ENCODE results near the gene PAFAH1B1. TPM values are rescaled to one million over a fixed set of nuclear protein-coding genes. Genes with fewer than 3 reads are reported as not detected.

PAFAH1B1 gene
- total RNA-seq, 1 donor from 2014 or later: 138 TPM

DNA sequence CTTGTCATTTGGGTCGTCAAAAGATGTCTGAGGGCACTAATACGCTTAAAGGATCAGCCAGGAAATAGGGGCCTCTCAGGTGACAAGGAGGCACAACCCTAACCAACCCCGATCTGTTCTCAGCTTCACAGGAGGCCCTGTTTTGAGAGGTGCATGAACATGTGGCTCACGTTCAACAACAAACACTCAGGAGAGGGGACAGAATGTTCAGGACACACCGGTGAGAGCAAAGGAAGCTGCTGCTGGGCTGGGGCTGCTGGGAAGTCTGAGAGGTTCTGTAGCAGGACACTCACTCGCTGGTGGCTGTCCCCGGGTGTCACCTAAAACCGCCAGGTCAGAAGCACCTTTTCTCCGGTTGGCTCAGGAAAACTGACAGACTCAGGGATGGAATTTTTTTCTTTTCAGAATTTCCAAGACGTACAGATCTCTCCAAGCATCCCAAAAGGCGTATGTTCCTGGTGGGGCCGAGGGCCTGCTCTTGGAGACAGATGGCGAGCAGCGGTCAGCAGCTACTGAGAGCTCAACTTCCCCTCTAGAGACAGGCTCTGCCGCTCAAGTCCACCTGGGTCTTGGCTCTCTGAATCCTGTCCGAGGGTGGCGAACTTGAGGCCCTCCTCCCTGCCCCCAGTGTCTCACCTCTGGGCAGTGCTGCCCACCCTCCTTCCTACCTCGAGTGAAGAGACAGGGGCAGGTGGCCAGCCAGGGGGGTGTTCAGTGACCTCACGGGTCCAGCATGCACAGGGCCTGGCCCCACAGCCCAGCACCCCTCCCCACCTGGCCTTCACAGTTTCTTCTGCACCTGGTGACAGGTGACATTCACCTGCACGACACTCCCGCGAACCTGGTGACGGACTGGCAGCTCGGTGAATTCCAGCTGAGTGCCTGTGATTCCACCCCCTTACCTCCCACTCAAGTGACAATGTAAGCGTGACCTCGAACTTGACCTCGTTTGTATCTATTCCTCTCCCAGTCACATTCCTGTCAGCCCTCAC lies 95.2 kb downstream of the PAFAH1B1 start:
- ATAC-seq (ENCODE audit: low read depth): no peak
- Mint-ChIP-seq H3K9me3 (no peaks in the 10 kb centered on the region), H3K4me3 (no peak overlapping the region), H3K27me3 (no peaks in the 10 kb centered on the region), H3K4me1 (peaks cover 8% of the 10 kb centered on the region), H3K36me3 (ENCODE audit: low read depth) (peaks cover 36% of the 10 kb centered on the region), H3K27ac (no peak overlapping the region)
- TF ChIP-seq, protein P1, sequence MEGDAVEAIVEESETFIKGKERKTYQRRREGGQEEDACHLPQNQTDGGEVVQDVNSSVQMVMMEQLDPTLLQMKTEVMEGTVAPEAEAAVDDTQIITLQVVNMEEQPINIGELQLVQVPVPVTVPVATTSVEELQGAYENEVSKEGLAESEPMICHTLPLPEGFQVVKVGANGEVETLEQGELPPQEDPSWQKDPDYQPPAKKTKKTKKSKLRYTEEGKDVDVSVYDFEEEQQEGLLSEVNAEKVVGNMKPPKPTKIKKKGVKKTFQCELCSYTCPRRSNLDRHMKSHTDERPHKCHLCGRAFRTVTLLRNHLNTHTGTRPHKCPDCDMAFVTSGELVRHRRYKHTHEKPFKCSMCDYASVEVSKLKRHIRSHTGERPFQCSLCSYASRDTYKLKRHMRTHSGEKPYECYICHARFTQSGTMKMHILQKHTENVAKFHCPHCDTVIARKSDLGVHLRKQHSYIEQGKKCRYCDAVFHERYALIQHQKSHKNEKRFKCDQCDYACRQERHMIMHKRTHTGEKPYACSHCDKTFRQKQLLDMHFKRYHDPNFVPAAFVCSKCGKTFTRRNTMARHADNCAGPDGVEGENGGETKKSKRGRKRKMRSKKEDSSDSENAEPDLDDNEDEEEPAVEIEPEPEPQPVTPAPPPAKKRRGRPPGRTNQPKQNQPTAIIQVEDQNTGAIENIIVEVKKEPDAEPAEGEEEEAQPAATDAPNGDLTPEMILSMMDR (IDR thresholded peaks at IDR 0.05): no peak
- intact Hi-C loops (cut with micrococcal nuclease): no loop called here
- CTCF ChIA-PET: no interaction called here
- POLR2A ChIA-PET: no interaction called here
- no peak for DNase-seq

DNA sequence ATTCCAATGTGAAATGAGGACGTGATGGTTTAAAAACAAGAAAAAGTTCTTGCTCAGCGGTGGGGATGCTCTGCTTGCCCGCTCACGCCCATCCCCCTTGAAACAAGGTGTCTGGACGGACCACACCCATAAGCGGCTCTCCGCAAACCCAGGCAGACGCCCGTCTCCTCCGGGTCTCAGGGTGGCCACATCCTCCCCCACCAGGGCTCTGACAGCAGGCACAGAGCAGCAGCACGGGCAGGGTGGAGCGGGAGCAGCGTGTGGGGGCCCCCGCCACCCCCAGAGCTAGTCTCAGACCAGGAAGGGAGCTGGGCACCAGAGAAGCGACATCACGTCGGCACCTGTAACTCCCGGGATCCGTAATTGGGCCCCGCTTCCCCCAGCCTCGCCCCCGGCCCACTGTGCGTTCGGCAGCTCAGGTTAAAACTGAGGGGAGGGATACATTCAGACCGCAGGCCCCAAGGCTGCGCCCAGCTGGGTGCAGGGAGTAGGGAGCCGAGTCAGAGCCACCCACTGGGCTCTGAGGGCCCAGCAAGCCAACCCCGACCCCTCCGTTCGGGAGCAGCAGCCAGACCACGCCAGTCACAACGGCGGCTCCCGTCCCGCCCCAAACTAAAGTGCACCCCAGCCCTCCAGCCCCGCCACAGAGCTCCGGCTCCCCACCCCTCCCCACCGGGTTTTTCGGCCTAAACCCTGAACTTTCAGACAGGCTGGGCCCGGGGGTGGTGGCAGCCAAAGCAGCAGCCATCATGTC lies 96.1 kb downstream of the PAFAH1B1 start:
- Mint-ChIP-seq H3K4me1 (peaks cover 8% of the 10 kb centered on the region), H3K27me3 (no peaks in the 10 kb centered on the region), H3K27ac (no peak overlapping the region), H3K4me3 (no peak overlapping the region), H3K36me3 (ENCODE audit: low read depth) (peaks cover 33% of the 10 kb centered on the region), H3K9me3 (no peaks in the 10 kb centered on the region)
- POLR2A ChIA-PET: no interaction called here
- no peak for DNase-seq
- intact Hi-C loops (cut with micrococcal nuclease): no loop called here
- TF ChIP-seq, protein P1 (IDR thresholded peaks at IDR 0.05): no peak
- CTCF ChIA-PET: no interaction called here
- ATAC-seq (ENCODE audit: low read depth): no peak

DNA sequence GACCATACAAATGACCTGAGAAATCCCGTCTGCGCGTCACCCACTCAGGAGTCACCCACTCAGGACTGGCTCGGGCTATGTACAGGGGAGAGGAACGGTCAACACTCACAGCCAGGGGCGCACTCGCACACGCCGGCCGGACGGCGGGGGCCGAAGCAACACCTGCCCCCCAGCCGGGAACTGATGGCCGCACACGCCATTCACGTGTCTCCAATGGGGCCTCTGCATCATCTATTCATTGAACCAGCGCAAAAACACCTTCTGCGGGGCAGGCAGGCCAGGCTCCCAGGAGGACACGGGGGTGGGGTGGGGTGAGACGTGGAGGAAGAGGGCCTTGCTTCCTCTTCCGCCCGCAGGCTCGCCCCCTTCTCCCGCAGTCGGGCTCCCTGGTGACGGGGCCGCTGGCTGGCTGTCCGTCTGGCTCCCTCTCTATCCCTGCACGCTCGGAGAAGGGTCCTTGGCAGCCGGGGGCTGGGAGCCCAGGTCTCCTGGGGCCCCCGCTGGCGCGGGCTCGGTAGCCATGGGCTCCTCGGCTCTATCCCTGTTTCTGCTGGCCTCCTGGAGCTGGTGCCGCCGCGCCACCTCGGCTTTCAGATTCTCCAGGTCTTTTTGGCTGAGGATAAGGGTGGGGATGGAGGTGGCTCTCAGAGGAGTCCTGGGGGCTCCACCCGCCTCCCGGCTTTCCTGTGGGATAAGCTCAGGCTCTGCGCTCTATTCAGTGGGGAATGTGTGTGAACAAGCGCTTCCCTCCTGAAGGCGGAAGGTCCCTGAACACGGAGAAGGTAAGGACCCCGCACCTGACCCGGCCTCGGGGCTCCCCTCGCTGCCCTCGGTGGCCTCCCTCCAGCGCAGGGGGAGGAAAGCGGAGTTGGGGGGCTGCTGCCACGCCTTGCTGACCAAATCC lies 97.0 kb downstream of the PAFAH1B1 start:
- Mint-ChIP-seq H3K27me3 (no peaks in the 10 kb centered on the region), H3K4me3 (no peak overlapping the region), H3K36me3 (ENCODE audit: low read depth) (peaks cover 36% of the 10 kb centered on the region), H3K4me1 (peaks cover 8% of the 10 kb centered on the region), H3K27ac (no peak overlapping the region), H3K9me3 (no peaks in the 10 kb centered on the region)
- ATAC-seq (ENCODE audit: low read depth) (no peak), DNase-seq (no peak)
- intact Hi-C loops (cut with micrococcal nuclease): no loop called here
- CTCF ChIA-PET: no interaction called here
- TF ChIP-seq, protein P1 (IDR thresholded peaks at IDR 0.05): no peak
- POLR2A ChIA-PET: no interaction called here

DNA sequence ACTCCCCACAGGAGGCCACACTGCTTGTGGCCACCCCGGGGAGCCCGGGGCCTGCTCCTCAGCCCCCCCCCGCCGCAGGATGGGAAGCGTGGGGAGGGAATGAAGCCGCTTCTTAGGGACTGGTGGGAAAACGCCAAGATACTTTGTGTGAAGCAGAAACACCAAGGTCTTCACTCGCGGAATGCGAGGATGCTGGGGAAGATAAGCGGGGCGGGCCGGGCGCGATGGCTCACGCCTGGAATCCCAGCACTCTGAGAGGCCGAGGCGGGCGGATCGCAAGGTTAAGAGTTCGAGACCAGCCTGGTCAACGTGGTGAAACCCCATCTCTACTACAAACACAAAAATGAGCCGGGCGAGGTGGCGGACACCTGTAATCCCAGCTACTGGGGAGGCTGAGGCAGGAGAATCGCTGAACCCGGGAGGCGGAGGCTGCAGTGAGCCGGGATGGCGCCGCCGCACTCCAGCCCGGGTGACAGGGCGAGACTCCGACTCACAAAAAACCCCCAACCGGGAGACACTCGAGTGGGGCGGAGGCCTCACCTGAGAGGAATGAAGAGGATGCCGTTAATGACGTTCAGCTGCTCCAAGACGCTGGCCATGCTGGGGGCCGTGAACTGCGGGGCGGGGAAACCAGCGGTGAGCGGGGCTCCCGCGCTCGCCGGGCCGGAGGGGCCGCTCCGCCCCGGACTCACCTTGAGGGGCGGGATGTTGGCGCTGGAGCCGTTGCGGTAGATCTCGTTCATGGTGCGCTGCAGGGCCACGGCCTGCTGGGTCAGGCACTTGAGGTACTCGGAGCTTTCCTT lies 97.8 kb downstream of the PAFAH1B1 start:
- Mint-ChIP-seq H3K9me3 (no peaks in the 10 kb centered on the region), H3K36me3 (ENCODE audit: low read depth) (peaks cover 36% of the 10 kb centered on the region), H3K27me3 (no peaks in the 10 kb centered on the region), H3K27ac (no peak overlapping the region), H3K4me1 (peaks cover 8% of the 10 kb centered on the region), H3K4me3 (no peak overlapping the region)
- intact Hi-C loops (cut with micrococcal nuclease): no loop called here
- ChIA-PET CTCF (no interaction called here), POLR2A (no interaction called here)
- TF ChIP-seq, protein P1 (IDR thresholded peaks at IDR 0.05): no peak
- ATAC-seq (ENCODE audit: low read depth): no peak
- DNase-seq: no peak

All from activated B cell treated with CpG ODN at 0.5 μM for 24 hours (primary cell).